Neural cell (in vitro differentiated cells): Measurements from ENCODE around the gene NT5DC4.

Experiments used
- EP300 ChIP-seq: fragments of 450-650 bp; conservative IDR thresholded peaks from 2 replicates; pipeline ENCODE4 v1.6.1; 2014; ENCODE audit warnings: antibody characterized with exemption, mild to moderate bottlenecking, moderate library complexity; ENCODE audit not compliant: poor library complexity, severe bottlenecking
- EZH2 ChIP-seq: fragments of 200-600, 300-800 bp; shearing (Covaris generic), sonication (generic); IDR thresholded peaks from 2 replicates; pipeline ENCODE4 v1.6.1; 2014; ENCODE audit warnings: antibody characterized with exemption, low read length, borderline replicate concordance, mild to moderate bottlenecking; ENCODE audit not compliant: insufficient read depth, poor library complexity, severe bottlenecking
- POLR2AphosphoS5 ChIP-seq: IDR thresholded peaks from 2 replicates; pipeline ENCODE4 v1.6.1; 2012
- SMC3 ChIP-seq: fragments of 450-650 bp; conservative IDR thresholded peaks from 2 replicates; pipeline ENCODE4 v1.6.1; 2014; ENCODE audit warnings: antibody characterized with exemption, mild to moderate bottlenecking, moderate library complexity; ENCODE audit not compliant: poor library complexity
- TAF1 ChIP-seq: IDR thresholded peaks from 2 replicates; pipeline ENCODE4 v1.6.1; 2012; ENCODE audit warnings: low read depth
- TF ChIP-seq, protein P1 (sequence below): fragments of 450-650 bp; IDR thresholded peaks from 2 replicates; pipeline ENCODE4 v1.5.1; 2014; ENCODE audit warnings: antibody characterized with exemption, mild to moderate bottlenecking, moderate library complexity; ENCODE audit not compliant: poor library complexity, severe bottlenecking
- TF ChIP-seq, protein P2 (sequence below): IDR thresholded peaks from 2 replicates; pipeline ENCODE4 v1.6.1; 2012; ENCODE audit warnings: borderline replicate concordance

DNA sequence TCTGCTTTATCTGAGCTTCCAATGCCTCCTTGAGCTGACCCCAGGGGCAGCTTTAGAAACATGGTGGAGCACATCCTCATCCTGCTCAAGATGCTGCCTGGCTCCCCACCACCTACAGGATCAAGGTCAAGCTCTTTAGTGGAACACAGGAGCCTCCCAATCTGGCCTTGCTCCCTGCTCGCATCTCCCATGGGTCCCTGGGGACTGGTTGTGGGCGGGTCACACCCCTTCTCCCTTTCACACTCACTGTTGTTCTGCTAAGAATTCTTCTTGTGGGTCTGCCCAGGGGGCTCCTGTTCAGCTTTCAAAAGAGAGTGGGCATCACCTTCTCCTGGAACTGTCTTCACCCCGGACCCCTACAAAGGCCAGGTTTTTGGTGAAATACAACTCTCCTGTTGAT is 8.4 kb upstream of the NT5DC4 start:
- TF ChIP-seq EP300 (no peak), POLR2AphosphoS5 (no peak), EZH2 (no peak), TAF1 (no peak), SMC3 (no peak)
- TF ChIP-seq, protein P1, sequence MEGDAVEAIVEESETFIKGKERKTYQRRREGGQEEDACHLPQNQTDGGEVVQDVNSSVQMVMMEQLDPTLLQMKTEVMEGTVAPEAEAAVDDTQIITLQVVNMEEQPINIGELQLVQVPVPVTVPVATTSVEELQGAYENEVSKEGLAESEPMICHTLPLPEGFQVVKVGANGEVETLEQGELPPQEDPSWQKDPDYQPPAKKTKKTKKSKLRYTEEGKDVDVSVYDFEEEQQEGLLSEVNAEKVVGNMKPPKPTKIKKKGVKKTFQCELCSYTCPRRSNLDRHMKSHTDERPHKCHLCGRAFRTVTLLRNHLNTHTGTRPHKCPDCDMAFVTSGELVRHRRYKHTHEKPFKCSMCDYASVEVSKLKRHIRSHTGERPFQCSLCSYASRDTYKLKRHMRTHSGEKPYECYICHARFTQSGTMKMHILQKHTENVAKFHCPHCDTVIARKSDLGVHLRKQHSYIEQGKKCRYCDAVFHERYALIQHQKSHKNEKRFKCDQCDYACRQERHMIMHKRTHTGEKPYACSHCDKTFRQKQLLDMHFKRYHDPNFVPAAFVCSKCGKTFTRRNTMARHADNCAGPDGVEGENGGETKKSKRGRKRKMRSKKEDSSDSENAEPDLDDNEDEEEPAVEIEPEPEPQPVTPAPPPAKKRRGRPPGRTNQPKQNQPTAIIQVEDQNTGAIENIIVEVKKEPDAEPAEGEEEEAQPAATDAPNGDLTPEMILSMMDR: no peak
- TF ChIP-seq, protein P2, sequence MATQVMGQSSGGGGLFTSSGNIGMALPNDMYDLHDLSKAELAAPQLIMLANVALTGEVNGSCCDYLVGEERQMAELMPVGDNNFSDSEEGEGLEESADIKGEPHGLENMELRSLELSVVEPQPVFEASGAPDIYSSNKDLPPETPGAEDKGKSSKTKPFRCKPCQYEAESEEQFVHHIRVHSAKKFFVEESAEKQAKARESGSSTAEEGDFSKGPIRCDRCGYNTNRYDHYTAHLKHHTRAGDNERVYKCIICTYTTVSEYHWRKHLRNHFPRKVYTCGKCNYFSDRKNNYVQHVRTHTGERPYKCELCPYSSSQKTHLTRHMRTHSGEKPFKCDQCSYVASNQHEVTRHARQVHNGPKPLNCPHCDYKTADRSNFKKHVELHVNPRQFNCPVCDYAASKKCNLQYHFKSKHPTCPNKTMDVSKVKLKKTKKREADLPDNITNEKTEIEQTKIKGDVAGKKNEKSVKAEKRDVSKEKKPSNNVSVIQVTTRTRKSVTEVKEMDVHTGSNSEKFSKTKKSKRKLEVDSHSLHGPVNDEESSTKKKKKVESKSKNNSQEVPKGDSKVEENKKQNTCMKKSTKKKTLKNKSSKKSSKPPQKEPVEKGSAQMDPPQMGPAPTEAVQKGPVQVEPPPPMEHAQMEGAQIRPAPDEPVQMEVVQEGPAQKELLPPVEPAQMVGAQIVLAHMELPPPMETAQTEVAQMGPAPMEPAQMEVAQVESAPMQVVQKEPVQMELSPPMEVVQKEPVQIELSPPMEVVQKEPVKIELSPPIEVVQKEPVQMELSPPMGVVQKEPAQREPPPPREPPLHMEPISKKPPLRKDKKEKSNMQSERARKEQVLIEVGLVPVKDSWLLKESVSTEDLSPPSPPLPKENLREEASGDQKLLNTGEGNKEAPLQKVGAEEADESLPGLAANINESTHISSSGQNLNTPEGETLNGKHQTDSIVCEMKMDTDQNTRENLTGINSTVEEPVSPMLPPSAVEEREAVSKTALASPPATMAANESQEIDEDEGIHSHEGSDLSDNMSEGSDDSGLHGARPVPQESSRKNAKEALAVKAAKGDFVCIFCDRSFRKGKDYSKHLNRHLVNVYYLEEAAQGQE: no peak
